Upper lobe of right lung (tissue), 1 donor: Measurements from ENCODE around the gene NNT. TPM values are rescaled to one million over a fixed set of nuclear protein-coding genes. Genes with fewer than 3 reads are reported as not detected.
"Not testable (repeated sequence)": the region's sequence is repeated elsewhere in the genome, so short reads cannot be mapped to it uniquely, and the experiment has no call there.

Source experiments
- ATAC-seq: fragments of 200-7000 bp; cut with Tn5 transposase; one replicate; pipeline ENCODE4 v1.9.1; 2020; ENCODE audit warnings: mild to moderate bottlenecking, moderate library complexity
- DNase-seq: peaks from one replicate; pipeline ENCODE4 v3.0.0-alpha.2; 2020
- H3K27ac ChIP-seq: fragments of 200-600 bp; one replicate; pipeline ENCODE4 v1.8.0; 2022
- H3K27me3 ChIP-seq: fragments of 200-600 bp; one replicate; pipeline ENCODE4 v1.8.0; 2022; ENCODE audit warnings: mild to moderate bottlenecking
- H3K36me3 ChIP-seq: fragments of 200-600 bp; one replicate; pipeline ENCODE4 v1.8.0; 2022
- H3K4me1 ChIP-seq: fragments of 200-600 bp; one replicate; pipeline ENCODE4 v1.8.0; 2022
- H3K4me3 ChIP-seq: fragments of 200-600 bp; one replicate; pipeline ENCODE4 v1.8.0; 2022; ENCODE audit warnings: mild to moderate bottlenecking
- H3K9me3 ChIP-seq: fragments of 200-600 bp; one replicate; pipeline ENCODE4 v1.8.0; 2022
- intact Hi-C: fragments of 100-400 bp; cut with DNase I; formaldehyde crosslinking; loops from one replicate; pipeline ENCODE4 v1.11.0; 2022
- total RNA-seq: library from RNA; stranded (reverse); fragmentation: NEBNext Ultra II Directional; extraction: Animal tissue kit (Norgen Biotek cat#: 25700); gene quantifications from one replicate; pipeline ENCODE4 v1.2.1, GENCODE V29; 2021
- TF ChIP-seq, protein P1 (sequence below): fragments of 200-600 bp; IDR thresholded peaks from one replicate; pipeline ENCODE4 v1.8.0; 2022; ENCODE audit warnings: antibody characterized with exemption
- donor health status: DM: no; HTN: yes; CAD: no; lungs with severe emphysema.

The NNT gene
- total RNA-seq, 1 donor from 2014 or later = 67.7 TPM

DNA sequence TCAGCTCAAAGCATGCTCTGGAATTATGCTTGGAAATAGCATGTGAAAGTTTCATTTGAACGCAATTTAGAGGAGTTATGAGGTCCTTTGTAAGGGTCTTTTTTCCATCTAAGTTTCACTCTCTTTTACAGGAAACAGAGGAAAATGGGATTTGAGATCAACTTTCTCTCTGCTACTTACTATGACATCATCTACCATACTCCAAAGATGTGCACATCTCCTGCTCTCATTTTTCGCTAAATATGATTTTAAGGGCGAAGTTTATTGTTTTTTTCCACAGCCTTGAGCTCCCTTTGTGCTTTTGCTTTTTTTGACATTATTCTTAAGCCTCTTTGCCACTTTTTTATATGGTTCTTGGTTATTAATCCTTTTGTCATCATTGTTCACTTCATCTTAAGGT is 125.6 kb downstream of the NNT start:
- no peaks in the 10 kb centered on the region for H3K9me3 ChIP-seq
- TF ChIP-seq, protein P1, sequence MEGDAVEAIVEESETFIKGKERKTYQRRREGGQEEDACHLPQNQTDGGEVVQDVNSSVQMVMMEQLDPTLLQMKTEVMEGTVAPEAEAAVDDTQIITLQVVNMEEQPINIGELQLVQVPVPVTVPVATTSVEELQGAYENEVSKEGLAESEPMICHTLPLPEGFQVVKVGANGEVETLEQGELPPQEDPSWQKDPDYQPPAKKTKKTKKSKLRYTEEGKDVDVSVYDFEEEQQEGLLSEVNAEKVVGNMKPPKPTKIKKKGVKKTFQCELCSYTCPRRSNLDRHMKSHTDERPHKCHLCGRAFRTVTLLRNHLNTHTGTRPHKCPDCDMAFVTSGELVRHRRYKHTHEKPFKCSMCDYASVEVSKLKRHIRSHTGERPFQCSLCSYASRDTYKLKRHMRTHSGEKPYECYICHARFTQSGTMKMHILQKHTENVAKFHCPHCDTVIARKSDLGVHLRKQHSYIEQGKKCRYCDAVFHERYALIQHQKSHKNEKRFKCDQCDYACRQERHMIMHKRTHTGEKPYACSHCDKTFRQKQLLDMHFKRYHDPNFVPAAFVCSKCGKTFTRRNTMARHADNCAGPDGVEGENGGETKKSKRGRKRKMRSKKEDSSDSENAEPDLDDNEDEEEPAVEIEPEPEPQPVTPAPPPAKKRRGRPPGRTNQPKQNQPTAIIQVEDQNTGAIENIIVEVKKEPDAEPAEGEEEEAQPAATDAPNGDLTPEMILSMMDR = no peak
- intact Hi-C loops = no loop called here
- no peaks in the 10 kb centered on the region for H3K36me3 ChIP-seq
- DNase-seq = no peak
- no peak for ATAC-seq
- no peak overlapping the region for H3K4me3 ChIP-seq
- no peaks in the 10 kb centered on the region for H3K4me1 ChIP-seq
- H3K27me3 ChIP-seq = no peaks in the 10 kb centered on the region
- H3K27ac ChIP-seq = no peak overlapping the region

DNA sequence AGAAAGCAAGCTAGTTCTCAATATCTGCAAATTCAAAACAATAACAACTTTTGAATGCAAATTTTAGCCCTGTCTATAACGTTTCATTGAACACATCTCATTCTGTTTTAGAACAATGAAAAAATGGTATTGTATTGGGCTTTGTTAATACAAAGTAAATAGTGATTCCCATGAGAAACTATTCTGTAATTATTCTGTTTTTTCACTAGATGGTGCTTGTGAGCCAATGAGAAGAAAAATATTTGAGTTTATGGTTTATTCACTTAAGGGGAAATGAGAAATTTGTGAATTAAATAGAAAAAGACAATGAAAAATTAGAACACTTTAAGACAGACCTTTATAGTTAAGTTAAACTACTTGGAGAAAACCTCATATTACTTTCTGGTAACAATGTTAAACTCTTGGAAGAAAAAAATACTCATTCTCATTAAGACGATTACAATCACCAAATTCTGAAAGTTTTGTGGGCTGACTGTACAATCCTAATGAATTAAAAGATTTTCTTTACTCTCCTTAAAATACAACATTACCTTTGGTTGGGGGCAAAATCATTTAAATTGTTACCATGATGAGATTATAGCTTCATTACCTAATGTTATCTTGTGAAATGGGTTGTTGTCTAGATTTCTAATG is 127.0 kb downstream of the NNT start:
- Histone ChIP-seq H3K4me1 (no peaks in the 10 kb centered on the region), H3K4me3 (no peak overlapping the region), H3K27me3 (no peaks in the 10 kb centered on the region), H3K27ac (no peak overlapping the region), H3K36me3 (no peaks in the 10 kb centered on the region), H3K9me3 (no peaks in the 10 kb centered on the region)
- ATAC-seq (no peak), DNase-seq (no peak)
- intact Hi-C loops = no loop called here
- TF ChIP-seq, protein P1 = peak; percentile 62

- no peak overlapping the region for H3K4me3 ChIP-seq
- ATAC-seq (no peak), DNase-seq (no peak)
- no peaks in the 10 kb centered on the region for H3K9me3 ChIP-seq
- intact Hi-C loops = no loop called here
- no peaks in the 10 kb centered on the region for H3K4me1 ChIP-seq
- TF ChIP-seq, protein P1 = no peak
- no peaks in the 10 kb centered on the region for H3K36me3 ChIP-seq
- H3K27ac ChIP-seq = no peak overlapping the region
- no peaks in the 10 kb centered on the region for H3K27me3 ChIP-seq
These were observed 127.9 kb downstream of the NNT start for GRCh38 chr5:43730832-43731342.

DNA sequence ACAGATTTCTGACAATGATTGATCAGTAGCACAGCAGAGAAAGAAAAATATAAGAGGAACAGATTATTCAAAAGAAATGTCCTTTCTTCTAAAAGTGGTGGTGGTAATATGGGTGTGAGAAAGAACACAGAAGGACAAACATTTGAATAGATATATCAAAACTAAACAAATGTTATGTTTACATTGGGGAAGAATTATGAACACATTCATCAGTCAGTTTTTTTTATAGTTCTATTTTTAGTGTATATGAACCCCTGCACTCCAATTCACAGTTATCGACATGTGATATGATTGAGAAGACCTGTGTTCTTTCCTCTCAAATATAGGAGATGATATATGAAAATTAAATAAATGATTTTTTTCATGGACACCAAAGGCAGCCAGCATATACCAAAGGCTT is 128.6 kb downstream of the NNT start:
- Histone ChIP-seq H3K27ac (no peak overlapping the region), H3K36me3 (no peaks in the 10 kb centered on the region), H3K4me1 (no peaks in the 10 kb centered on the region), H3K9me3 (no peaks in the 10 kb centered on the region), H3K27me3 (no peaks in the 10 kb centered on the region), H3K4me3 (no peak overlapping the region)
- ATAC-seq = no peak
- TF ChIP-seq, protein P1 = no peak
- intact Hi-C loops = no loop called here
- DNase-seq = no peak

- H3K4me3 ChIP-seq, ATAC-seq, H3K4me1 ChIP-seq, H3K27me3 ChIP-seq, H3K36me3 ChIP-seq, H3K27ac ChIP-seq, intact Hi-C loops, H3K9me3 ChIP-seq: not testable (repeated sequence)
- DNase-seq = peak; percentile 51
These were observed 143.1 kb downstream of the NNT start for GRCh38 chr5:43745923-43746548.

- DNase-seq (no peak), ATAC-seq (no peak)
- no peaks in the 10 kb centered on the region for H3K9me3 ChIP-seq
- intact Hi-C loops = no loop called here
- H3K27me3 ChIP-seq = no peaks in the 10 kb centered on the region
- H3K4me1 ChIP-seq = no peaks in the 10 kb centered on the region
- H3K4me3 ChIP-seq = no peak overlapping the region
- no peaks in the 10 kb centered on the region for H3K36me3 ChIP-seq
- no peak overlapping the region for H3K27ac ChIP-seq
- TF ChIP-seq, protein P1 = no peak
These were observed 147.8 kb downstream of the NNT start for GRCh38 chr5:43750809-43751208.
